Fibroblast of pulmonary artery (primary cell): ENCODE results near the gene SRCIN1.

Experiments
- DNase-seq: peaks from one replicate; pipeline ENCODE4 v3.0.0-alpha.2; 2010; ENCODE audit warnings: low read depth
- H3K4me3 ChIP-seq: replicated peaks from 2 replicates; pipeline ENCODE4 v1.5.1; 2011; ENCODE audit warnings: low read depth, mild to moderate bottlenecking, control low read depth, low read length, moderate library complexity
- TF ChIP-seq, protein P1 (sequence below): IDR thresholded peaks from 2 replicates; pipeline ENCODE4 v1.5.1; 2011; ENCODE audit warnings: mild to moderate bottlenecking, control low read depth, low read length, inconsistent platforms; ENCODE audit errors: missing control alignments

The SRCIN1 gene

DNA sequence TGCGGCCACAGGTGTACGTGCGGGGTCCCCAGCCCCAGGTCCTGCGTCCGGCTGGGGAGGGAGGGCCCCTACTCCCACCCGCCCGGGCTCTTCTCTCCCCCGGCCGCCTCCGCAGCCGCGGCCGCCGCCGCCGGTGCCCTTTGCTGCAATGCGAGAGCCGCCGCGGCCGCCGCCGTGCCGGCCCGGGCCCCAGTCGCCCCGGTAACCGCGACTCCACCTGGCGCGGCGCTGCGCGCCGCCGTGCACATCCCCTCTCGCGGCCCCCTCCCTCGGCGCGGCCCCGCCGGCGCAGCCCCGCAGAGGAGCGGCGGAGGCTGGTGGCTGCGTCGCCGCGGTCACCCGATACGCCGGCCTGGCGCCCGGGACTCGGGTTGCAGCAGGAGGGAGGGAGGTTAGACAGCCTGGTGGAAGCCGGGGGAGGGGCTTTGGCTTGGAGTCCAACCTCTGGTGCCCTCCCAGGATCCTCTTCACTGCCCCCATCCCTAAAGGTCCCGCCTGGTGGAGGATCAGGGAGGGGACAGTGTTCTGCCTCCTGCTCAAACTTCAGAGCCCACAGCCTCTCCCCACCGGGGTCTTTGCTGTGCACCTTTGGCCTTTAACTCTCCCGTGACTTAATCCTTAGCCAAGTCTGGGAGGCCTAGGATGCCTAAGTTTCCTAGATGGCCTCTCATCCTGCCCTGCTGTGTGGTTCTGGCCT is 32.9 kb downstream of the SRCIN1 start:
- no peak overlapping the region for H3K4me3 ChIP-seq
- no peak for DNase-seq

DNA sequence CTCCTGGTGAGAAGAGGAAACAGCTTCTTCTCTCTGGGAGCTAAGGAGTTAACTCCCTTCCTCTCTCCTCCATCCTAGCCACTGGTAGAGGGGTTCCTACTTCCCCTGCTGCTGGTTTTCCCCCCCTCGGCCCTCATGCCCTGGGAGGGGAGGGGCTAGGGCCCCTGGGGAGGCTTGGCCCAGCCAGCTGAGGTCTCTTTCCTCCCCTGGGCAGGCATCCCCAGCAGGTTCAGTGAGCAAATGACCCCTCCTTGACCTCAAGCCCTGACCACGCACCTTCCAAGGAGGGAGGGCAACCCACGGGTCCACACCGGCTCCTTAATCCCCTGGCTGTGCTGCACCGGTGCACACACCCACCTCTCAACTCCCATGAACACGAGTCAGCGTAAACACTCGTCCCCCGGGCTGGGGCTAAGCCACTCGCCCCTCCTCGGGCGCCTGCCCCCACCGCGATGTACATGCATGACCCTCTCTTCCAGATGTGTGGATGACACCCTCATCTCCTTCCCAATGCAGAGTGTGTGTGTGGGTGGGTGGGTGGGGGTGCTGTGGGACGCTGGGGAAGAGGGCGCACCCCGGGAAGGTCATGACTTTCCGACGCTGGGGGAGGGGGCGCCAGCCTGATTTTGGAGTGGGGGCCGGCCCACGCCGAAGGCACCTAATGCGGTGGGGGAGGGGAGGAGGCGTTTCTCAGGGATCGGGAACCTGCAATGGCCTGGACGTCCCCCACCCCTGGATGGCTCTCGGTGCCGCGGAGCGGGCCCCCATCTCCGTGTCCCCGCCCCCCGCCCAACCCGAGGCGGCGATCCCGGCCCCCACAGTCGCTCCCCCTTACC is 33.7 kb downstream of the SRCIN1 start:
- TF ChIP-seq, protein P1, sequence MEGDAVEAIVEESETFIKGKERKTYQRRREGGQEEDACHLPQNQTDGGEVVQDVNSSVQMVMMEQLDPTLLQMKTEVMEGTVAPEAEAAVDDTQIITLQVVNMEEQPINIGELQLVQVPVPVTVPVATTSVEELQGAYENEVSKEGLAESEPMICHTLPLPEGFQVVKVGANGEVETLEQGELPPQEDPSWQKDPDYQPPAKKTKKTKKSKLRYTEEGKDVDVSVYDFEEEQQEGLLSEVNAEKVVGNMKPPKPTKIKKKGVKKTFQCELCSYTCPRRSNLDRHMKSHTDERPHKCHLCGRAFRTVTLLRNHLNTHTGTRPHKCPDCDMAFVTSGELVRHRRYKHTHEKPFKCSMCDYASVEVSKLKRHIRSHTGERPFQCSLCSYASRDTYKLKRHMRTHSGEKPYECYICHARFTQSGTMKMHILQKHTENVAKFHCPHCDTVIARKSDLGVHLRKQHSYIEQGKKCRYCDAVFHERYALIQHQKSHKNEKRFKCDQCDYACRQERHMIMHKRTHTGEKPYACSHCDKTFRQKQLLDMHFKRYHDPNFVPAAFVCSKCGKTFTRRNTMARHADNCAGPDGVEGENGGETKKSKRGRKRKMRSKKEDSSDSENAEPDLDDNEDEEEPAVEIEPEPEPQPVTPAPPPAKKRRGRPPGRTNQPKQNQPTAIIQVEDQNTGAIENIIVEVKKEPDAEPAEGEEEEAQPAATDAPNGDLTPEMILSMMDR: no peak
- DNase-seq: no peak
- H3K4me3 ChIP-seq: no peak overlapping the region

More for the DNA sequence above, 32.9 kb downstream of the SRCIN1 start:
- TF ChIP-seq, protein P1: no peak

DNA sequence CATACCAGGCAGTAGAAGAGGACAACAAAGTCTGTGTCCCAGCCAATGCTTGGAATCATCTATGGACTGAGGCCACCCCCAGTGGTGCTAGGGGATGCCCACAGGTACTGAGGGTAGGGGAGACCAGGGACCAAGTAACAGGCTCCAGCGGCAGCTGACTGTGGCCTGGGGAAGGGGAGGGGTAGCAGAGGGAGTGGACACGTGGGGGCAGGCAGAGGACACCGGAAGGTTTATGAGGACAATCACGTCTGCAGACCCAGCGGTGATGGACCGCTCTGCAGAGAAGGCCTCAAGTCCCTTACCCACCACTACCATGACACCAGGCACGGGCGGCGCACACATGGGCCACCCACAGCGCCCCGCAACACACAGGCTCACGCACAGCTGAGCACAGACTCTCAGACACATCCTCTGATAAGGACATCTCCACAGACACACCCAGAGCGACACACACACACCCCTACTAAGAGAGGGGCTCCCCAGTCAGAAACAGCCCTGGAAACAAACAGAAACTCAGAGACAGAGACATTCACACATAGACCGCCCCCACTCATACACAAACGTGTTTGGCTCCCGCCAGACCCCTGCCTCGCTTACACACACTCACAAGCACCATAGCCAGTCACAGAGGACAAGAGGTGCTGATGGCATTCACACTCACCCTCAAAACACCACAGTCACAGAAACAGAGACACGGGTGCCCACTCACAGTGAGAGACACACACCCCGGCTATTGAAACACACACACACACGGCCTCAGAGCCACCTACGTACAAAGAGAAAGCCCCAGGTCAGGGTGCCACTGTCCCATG is 35.8 kb downstream of the SRCIN1 start:
- no peak overlapping the region for H3K4me3 ChIP-seq
- DNase-seq: no peak
- TF ChIP-seq, protein P1: no peak

DNA sequence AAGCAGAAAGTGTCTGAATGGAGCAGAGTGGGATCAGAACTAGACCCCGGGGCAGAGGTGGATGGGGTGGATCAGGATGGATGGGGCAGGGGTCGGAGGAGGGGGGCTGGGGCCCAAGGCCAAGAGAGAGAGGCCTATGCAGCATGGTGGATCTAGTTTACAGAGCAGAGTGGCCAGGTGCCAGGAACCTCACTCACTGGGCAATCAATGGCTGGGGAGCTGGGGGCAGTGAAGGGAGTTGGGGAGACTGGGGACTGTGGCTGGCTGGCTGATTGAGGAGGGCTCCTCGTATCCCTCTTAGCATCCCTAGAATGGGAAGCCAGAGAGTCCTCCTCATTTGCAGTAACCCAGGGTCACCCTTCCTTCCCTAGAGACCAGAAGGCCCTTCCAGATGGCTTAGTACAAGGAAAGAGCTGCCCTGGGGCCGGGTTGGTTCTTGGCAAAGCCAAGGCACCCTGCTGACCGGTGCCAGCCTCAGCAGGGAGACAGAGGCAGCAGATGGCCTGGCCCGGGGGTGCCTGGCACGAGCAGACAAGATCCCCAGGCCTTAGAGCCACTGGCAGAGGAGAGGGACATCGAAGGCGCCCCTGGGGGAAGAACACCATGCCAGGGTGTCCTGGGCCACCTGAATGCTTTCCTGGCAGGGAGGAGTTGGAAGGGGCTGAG is 36.8 kb downstream of the SRCIN1 start:
- no peak for DNase-seq
- H3K4me3 ChIP-seq: no peak overlapping the region
- TF ChIP-seq, protein P1: no peak

DNA sequence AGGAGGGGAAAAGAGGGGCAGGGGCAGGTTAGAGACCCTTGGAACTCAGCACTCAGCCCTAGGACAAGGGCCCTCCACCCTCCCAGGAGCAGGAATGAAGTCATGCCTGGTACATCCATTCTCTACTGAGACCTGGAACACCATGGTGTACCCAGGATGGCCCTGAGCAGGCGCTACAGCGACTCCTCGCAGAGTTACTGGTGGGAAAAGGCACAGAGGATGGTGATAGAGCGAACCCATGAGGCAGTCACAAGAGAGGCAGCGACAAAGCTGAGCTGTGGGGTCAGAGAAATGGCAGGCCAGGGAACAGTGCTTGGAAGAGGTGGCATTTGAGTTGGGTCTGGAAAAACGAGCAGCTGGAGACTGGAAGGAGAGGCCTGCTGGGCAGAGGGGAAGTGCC is 37.5 kb downstream of the SRCIN1 start:
- TF ChIP-seq, protein P1: no peak
- H3K4me3 ChIP-seq: no peak overlapping the region
- no peak for DNase-seq

DNA sequence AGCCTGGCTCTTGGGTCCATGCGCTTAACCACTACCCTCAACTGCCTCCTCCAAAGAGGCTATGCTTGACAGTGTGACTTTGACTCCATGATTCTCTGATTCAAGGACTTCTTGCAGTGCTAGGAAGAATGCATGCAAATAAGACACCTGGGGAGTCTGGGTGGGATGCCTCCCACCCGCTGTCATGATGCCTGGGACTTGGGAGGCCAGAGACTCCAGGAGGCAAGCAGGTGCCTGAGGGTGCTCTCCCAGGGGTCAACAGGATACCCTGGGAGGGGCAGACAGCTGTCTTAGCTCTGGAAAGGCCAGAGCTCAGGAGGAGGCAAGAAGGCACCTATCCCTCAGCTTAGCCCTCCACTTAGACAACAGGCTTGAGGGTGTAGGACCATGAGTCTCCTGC is 38.4 kb downstream of the SRCIN1 start:
- TF ChIP-seq, protein P1: no peak
- no peak for DNase-seq
- H3K4me3 ChIP-seq: no peak overlapping the region
